Panc1 (cell line): ENCODE results near the gene TUBA4A. TPM values are rescaled to one million over a fixed set of nuclear protein-coding genes. Genes with fewer than 3 reads are reported as not detected.

Experiments
- ATAC-seq: fragments of 200-7000 bp; cut with Tn5 transposase; 2 replicates; pipeline ENCODE4 v1.9.1; 2020; ENCODE audit warnings: mild to moderate bottlenecking, moderate library complexity
- BruUV-seq: library from RNA; stranded (reverse); fragments of 400-500 nt; replicated peaks from 2 replicates; lab custom pipeline; 2021; lab: Mats Ljungman, UMichigan
- CTCF ChIA-PET: fragments of 300-600 bp; sonication (Branson Sonifier 250); formaldehyde crosslinking; loops from one replicate; lab custom pipeline; 2022; ENCODE audit warnings: antibody characterized with exemption; lab: Charles Lee
- POLR2A ChIA-PET: fragments of 300-600 bp; sonication (Branson Sonifier 250); formaldehyde crosslinking; loops from one replicate; lab custom pipeline; 2022; ENCODE audit warnings: antibody characterized with exemption; lab: Charles Lee
- DNase-seq: peaks from one replicate; pipeline ENCODE4 v3.0.0-alpha.2; 2010; ENCODE audit warnings: low read depth, low spot score
- H3K27ac ChIP-seq: 2 replicates; pipeline ENCODE4 v1.5.1; 2011; ENCODE audit warnings: mild to moderate bottlenecking, low read length, inconsistent platforms
- H3K27me3 ChIP-seq: fragments of 200-500 bp; sonication (Bioruptor generic); 2 replicates; pipeline ENCODE4 v1.6.0; 2014; ENCODE audit warnings: low read length, inconsistent platforms; ENCODE audit not compliant: control insufficient read depth, insufficient read depth
- H3K36me3 ChIP-seq: fragments of 200-500 bp; sonication (Bioruptor generic); 2 replicates; pipeline ENCODE4 v1.5.1; 2014; ENCODE audit warnings: inconsistent platforms, mild to moderate bottlenecking, low read length, moderate library complexity; ENCODE audit not compliant: control insufficient read depth, insufficient read depth
- H3K4me1 ChIP-seq: 2 replicates; pipeline ENCODE4 v1.5.1; 2011; ENCODE audit warnings: inconsistent platforms, mild to moderate bottlenecking, low read length, moderate library complexity; ENCODE audit not compliant: control insufficient read depth, insufficient read depth
- H3K4me3 ChIP-seq, 2 experiments: 2 replicates each; pipeline ENCODE4 v1.5.1; 2011 to 2012; ENCODE audit warnings: low read depth in 2 of 2, low read length in 2 of 2, mild to moderate bottlenecking in 2 of 2, inconsistent platforms in 1 of 2, moderate library complexity in 1 of 2
- H3K9me3 ChIP-seq: fragments of 200-500 bp; sonication (Bioruptor generic); 2 replicates; pipeline ENCODE4 v1.5.1; 2014; ENCODE audit warnings: low read depth, mild to moderate bottlenecking, inconsistent platforms, low read length, moderate library complexity; ENCODE audit not compliant: control insufficient read depth, insufficient read depth
- POLR2AphosphoS5 ChIP-seq: IDR thresholded peaks from 2 replicates; pipeline ENCODE4 v1.6.1; 2012; ENCODE audit warnings: mild to moderate bottlenecking, low read depth, low read length, moderate library complexity
- SIN3A ChIP-seq: IDR thresholded peaks from 2 replicates; pipeline ENCODE4 v1.6.1; 2012; ENCODE audit warnings: low read depth, mild to moderate bottlenecking, low read length, moderate library complexity, borderline replicate concordance; ENCODE audit not compliant: insufficient read depth
- TCF7L2 ChIP-seq: IDR thresholded peaks from 2 replicates; pipeline ENCODE4 v1.6.1; 2011; ENCODE audit warnings: mild to moderate bottlenecking, low read depth, low read length, inconsistent platforms
- in situ Hi-C: cut with HindIII; loops from 2 replicates; pipeline ENCODE4 v1.10.0; 2016; ENCODE audit warnings: low sequenced_read_pairs, low pct_unique_long_range_greater_than_20kb
- intact Hi-C: fragments of 100-400 bp; cut with micrococcal nuclease; formaldehyde crosslinking; loops from one replicate; pipeline ENCODE4 v1.10.0; 2022; ENCODE audit not compliant: unreplicated experiment
- total RNA-seq: library from RNA; stranded (reverse); gene quantifications from one replicate; pipeline ENCODE4 v1.2.1, GENCODE V29; 2021; ENCODE audit not compliant: unreplicated experiment
- TF ChIP-seq, protein P1 (sequence below): fragments of 450-650 bp; IDR thresholded peaks from 2 replicates; pipeline ENCODE4 v1.5.1; 2017; ENCODE audit warnings: mild to moderate bottlenecking
- TF ChIP-seq, protein P2 (sequence below), 2 experiments: IDR thresholded peaks; 2 replicates each; pipeline ENCODE4 v1.6.1; 2011 to 2012; ENCODE audit warnings: low read depth in 2 of 2, control low read depth in 1 of 2, low read length in 1 of 2, mild to moderate bottlenecking in 1 of 2, moderate library complexity in 1 of 2; ENCODE audit not compliant: insufficient read depth in 1 of 2

Gene TUBA4A
- total RNA-seq, 1 experiment from 2014 or later = 12.9 TPM

- DNase-seq (peak; percentile 64), ATAC-seq (peak; percentile 91)
- H3K36me3 ChIP-seq = no peaks in the 10 kb centered on the region
- peak overlapping the region; percentile 76 for H3K27ac ChIP-seq
- ChIA-PET POLR2A (interaction anchor here (0.6 to 0.7 kb wide), 2 partner anchors 29 to 98 kb away, joined by 4 to 5 read pairs; no protein-coding TSS in a partner anchor), CTCF (interaction anchor here (0.6 to 1.7 kb wide), 10 partner anchors 17 to 232 kb away, joined by 3 to 14 read pairs (median 4); partner anchors contain the start of genes CNPPD1 and TUBA4B)
- peak overlapping the region; percentile 47 to 62 for H3K4me3 ChIP-seq
- TF ChIP-seq, protein P1, sequence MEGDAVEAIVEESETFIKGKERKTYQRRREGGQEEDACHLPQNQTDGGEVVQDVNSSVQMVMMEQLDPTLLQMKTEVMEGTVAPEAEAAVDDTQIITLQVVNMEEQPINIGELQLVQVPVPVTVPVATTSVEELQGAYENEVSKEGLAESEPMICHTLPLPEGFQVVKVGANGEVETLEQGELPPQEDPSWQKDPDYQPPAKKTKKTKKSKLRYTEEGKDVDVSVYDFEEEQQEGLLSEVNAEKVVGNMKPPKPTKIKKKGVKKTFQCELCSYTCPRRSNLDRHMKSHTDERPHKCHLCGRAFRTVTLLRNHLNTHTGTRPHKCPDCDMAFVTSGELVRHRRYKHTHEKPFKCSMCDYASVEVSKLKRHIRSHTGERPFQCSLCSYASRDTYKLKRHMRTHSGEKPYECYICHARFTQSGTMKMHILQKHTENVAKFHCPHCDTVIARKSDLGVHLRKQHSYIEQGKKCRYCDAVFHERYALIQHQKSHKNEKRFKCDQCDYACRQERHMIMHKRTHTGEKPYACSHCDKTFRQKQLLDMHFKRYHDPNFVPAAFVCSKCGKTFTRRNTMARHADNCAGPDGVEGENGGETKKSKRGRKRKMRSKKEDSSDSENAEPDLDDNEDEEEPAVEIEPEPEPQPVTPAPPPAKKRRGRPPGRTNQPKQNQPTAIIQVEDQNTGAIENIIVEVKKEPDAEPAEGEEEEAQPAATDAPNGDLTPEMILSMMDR = peak; percentile 100
- peak; percentile 61 for TF ChIP-seq POLR2AphosphoS5
- peak; percentile 70; the same call in 1 of the 2 replicates for TF ChIP-seq SIN3A
- TF ChIP-seq, protein P2, sequence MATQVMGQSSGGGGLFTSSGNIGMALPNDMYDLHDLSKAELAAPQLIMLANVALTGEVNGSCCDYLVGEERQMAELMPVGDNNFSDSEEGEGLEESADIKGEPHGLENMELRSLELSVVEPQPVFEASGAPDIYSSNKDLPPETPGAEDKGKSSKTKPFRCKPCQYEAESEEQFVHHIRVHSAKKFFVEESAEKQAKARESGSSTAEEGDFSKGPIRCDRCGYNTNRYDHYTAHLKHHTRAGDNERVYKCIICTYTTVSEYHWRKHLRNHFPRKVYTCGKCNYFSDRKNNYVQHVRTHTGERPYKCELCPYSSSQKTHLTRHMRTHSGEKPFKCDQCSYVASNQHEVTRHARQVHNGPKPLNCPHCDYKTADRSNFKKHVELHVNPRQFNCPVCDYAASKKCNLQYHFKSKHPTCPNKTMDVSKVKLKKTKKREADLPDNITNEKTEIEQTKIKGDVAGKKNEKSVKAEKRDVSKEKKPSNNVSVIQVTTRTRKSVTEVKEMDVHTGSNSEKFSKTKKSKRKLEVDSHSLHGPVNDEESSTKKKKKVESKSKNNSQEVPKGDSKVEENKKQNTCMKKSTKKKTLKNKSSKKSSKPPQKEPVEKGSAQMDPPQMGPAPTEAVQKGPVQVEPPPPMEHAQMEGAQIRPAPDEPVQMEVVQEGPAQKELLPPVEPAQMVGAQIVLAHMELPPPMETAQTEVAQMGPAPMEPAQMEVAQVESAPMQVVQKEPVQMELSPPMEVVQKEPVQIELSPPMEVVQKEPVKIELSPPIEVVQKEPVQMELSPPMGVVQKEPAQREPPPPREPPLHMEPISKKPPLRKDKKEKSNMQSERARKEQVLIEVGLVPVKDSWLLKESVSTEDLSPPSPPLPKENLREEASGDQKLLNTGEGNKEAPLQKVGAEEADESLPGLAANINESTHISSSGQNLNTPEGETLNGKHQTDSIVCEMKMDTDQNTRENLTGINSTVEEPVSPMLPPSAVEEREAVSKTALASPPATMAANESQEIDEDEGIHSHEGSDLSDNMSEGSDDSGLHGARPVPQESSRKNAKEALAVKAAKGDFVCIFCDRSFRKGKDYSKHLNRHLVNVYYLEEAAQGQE (IDR thresholded peaks at IDR 0.05; ENCODE audit: insufficient read depth in 1 of 2, low read depth in 2 of 2, low read length in 1 of 2) = peak in 1 of 2 experiments; percentile 60; a peak in 1 of 4 replicates
- no peak for TF ChIP-seq TCF7L2
- H3K9me3 ChIP-seq = no peaks in the 10 kb centered on the region
- BruUV-seq = no TSS peak
- intact Hi-C loops = loop anchor here (2.0 kb wide), 1 partner anchor 134 kb away; the partner anchor contains the start of gene NHEJ1
- H3K4me1 ChIP-seq = peaks cover 7% of the 10 kb centered on the region; the same call in 1 of the 2 replicates
- in situ Hi-C loops = no loop called here
- no peaks in the 10 kb centered on the region for H3K27me3 ChIP-seq
These were observed 40.9 kb upstream of the TUBA4A start for GRCh38 chr2:219294356-219295351.

DNA sequence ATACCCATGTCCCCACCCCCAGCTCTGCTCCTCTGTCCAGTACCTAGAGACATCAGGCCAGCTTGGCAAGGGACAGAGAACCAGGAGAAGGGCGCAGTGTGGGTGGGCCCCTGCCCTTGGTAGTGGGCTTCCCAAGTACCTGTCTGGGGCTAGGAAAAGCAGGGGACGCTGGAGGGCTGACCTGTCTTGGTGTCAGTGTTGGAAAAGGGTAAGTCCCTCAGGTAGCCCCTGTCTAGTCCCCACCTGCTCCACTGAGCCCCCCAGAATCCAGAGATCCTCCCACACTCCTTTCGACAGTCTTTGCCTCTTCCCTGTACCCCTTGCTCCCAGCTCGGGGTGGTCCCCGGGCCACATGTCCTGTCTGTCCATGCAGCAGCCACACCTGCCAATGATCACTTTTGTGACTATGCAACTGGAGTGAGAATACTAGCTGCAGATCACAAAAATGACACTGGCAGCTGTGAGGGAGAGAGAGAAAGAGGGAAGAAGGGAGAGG is 40.1 kb upstream of the TUBA4A start:
- H3K4me3 ChIP-seq = no peak overlapping the region
- BruUV-seq = no TSS peak

More for the DNA sequence above, 40.1 kb upstream of the TUBA4A start:
- Histone ChIP-seq H3K27me3 (no peaks in the 10 kb centered on the region), H3K4me1 (peaks cover 4% of the 10 kb centered on the region; the same call in 1 of the 2 replicates), H3K27ac (peak overlapping the region; percentile 10), H3K9me3 (no peaks in the 10 kb centered on the region), H3K36me3 (no peaks in the 10 kb centered on the region)
- ATAC-seq = no peak
- no peak for DNase-seq
- intact Hi-C loops = loop anchor here (2.0 kb wide), 1 partner anchor 133 kb away; the partner anchor contains the start of gene NHEJ1
- TF ChIP-seq, protein P1 = no peak
- TF ChIP-seq, protein P2 (IDR thresholded peaks at IDR 0.05; ENCODE audit: insufficient read depth in 1 of 2, low read depth in 2 of 2, low read length in 1 of 2) = no peak
- TF ChIP-seq SIN3A = no peak
- TF ChIP-seq TCF7L2 = no peak
- TF ChIP-seq POLR2AphosphoS5 = no peak
- ChIA-PET CTCF (no interaction called here), POLR2A (no interaction called here)
- in situ Hi-C loops = no loop called here
